Stomach (tissue), 4 donors: Measurements from ENCODE around the gene CRYBG1.

ENCODE experiments used
- POLR2A ChIP-seq, 4 donors: fragments of 450-650 bp; IDR thresholded peaks; one replicate each; pipeline ENCODE4 v1.6.1; 2016; ENCODE audit warnings: antibody characterized with exemption in 4 of 4, control low read depth in 2 of 4, mild to moderate bottlenecking in 1 of 4, moderate library complexity in 1 of 4
- POLR2AphosphoS5 ChIP-seq, 3 donors: sonication (generic); formaldehyde crosslinking; IDR thresholded peaks; one replicate each; pipeline ENCODE4 v1.6.1; 2016; ENCODE audit warnings: antibody characterized with exemption in 3 of 3
- TF ChIP-seq, protein P1 (sequence below), 7 experiments: fragments of 450-650 bp in 4 of 7; fragments of 200-600 bp in 3 of 7; sonication (generic) in 3 of 7; IDR thresholded peaks; one replicate each; pipeline ENCODE4 v1.5.1; 2016 to 2019; ENCODE audit warnings: antibody characterized with exemption in 7 of 7, control low read depth in 2 of 7, mild to moderate bottlenecking in 1 of 7

DNA sequence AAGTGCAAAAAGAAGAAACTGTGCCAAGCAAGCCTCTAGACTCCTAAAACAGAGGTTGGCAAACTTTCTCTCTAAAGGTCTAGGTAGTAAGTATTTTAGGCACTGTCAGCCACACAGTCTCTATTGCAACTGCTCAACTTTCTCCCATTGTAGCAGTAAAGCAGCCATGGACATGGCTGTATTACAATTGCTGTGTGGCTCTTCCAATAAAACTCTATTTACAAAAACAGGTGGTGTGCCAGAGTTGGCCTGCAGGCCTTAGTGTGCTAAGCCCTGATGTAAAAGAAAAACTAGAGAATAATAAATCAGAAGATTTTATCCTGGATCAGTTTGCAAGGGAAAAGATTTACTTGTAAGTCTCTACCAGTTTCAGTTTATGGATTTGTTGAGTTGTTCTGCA lies 74.0 kb downstream of the CRYBG1 start:
- TF ChIP-seq, protein P1, sequence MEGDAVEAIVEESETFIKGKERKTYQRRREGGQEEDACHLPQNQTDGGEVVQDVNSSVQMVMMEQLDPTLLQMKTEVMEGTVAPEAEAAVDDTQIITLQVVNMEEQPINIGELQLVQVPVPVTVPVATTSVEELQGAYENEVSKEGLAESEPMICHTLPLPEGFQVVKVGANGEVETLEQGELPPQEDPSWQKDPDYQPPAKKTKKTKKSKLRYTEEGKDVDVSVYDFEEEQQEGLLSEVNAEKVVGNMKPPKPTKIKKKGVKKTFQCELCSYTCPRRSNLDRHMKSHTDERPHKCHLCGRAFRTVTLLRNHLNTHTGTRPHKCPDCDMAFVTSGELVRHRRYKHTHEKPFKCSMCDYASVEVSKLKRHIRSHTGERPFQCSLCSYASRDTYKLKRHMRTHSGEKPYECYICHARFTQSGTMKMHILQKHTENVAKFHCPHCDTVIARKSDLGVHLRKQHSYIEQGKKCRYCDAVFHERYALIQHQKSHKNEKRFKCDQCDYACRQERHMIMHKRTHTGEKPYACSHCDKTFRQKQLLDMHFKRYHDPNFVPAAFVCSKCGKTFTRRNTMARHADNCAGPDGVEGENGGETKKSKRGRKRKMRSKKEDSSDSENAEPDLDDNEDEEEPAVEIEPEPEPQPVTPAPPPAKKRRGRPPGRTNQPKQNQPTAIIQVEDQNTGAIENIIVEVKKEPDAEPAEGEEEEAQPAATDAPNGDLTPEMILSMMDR (IDR thresholded peaks at IDR 0.05), result no peak
- TF ChIP-seq POLR2A (IDR thresholded peaks at IDR 0.05) (no peak), POLR2AphosphoS5 (IDR thresholded peaks at IDR 0.05) (no peak)
